ENCODE measurements around the gene APRT.

GRCh38 chr16:88826070-88826840, 14.5 kb upstream of the APRT start:
- TF ChIP-seq CTCF (conservative IDR thresholded peaks at IDR 0.05; ENCODE audit: low read depth, low read length) (no peak), EZH2 (IDR thresholded peaks at IDR 0.05; ENCODE audit: borderline replicate concordance, low read depth, low read length, poor library complexity, severe bottlenecking) (no peak)
